GM19372 (cell line): ENCODE measurements around the gene RPS17.
"Not testable (repeated sequence)": the region's sequence is repeated elsewhere in the genome, so short reads cannot be mapped to it uniquely, and the experiment has no call there.

Experiments used
- ATAC-seq: cut with Tn5 transposase; IDR thresholded peaks from one replicate; pipeline ENCODE4 v1.9.1; 2021; ENCODE audit warnings: mild to moderate bottlenecking, low read depth, moderate library complexity; ENCODE audit not compliant: unreplicated experiment

Gene RPS17

GRCh38 chr15:82530606-82531379 lies 9.5 kb downstream of the RPS17 start:
- ATAC-seq, result peak; percentile 87

DNA sequence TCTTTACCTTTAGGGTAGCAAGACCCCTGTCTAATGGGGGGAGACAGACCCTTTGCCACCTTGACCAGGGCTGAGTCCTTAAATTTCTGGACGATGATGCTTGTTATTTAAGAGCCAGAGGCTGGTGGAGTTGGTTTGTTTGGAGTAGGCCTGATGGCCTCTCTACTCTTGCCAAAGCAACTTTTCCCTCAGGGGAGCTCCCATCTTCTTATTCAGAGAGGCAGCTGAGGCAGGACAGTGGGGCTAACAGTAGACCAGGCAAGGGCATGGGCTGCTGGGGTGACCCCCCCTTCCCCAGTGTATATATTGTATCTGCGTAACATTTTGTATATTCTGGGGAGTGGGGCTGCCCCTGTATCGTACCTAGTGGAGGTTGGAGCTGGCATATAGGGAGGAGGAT lies 10.3 kb downstream of the RPS17 start:
- no peak for ATAC-seq

GRCh38 chr15:82513587-82513986 lies 26.7 kb downstream of the RPS17 start:
- ATAC-seq, result not testable (repeated sequence)

- not testable (repeated sequence) for ATAC-seq
Observed at GRCh38 chr15:82507693-82508092, 32.6 kb downstream of the RPS17 start.

GRCh38 chr15:82507087-82507486 lies 33.2 kb downstream of the RPS17 start:
- not testable (repeated sequence) for ATAC-seq

DNA sequence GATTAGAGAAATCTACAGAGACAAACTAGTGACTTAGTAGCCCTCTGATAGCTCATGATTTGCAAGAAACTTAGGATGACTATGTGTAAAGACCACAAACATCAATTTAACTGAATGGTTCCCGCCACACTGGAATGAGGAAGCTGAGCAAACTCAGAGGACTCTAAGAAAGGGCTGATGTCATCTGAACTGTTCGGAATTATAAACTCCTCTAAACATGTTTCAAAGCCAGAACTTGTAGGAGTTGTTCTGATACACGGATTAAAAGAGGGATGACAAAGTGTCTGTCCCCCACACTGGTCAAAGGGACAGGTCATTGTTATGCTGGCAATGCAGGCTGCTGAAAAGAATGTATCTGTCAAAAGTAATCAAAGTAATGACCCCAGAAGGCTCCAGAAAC lies 34.4 kb downstream of the RPS17 start:
- ATAC-seq, result not testable (repeated sequence)

- ATAC-seq, result not testable (repeated sequence)
Observed at GRCh38 chr15:82504074-82504473, 36.2 kb downstream of the RPS17 start.

- not testable (repeated sequence) for ATAC-seq
Observed at GRCh38 chr15:82502700-82503339, 37.4 kb downstream of the RPS17 start.

- not testable (repeated sequence) for ATAC-seq
Observed at GRCh38 chr15:82500772-82501171, 39.5 kb downstream of the RPS17 start.

- not testable (repeated sequence) for ATAC-seq
Observed at GRCh38 chr15:82497978-82498377, 42.3 kb downstream of the RPS17 start.

DNA sequence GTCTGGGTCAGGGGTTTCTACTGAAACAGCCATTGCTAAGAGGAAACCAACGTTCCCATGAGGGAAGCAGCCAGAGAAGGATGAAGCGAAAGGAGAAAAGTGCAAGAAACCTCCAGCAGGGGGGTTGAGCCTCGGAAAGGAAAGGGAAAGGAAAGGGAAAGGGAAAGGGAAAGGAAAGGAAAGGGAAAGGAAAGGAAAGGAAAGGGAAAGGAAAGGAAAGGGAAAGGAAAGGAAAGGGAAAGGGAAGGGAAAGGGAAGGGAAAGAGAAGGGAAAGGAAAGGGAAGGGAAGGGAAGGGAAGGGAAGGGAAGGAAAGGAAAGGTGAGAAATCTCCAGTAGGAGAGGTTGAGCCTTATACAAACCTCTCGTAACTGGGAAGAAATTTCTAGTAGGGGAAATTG lies 52.0 kb downstream of the RPS17 start:
- ATAC-seq, result not testable (repeated sequence)

GRCh38 chr15:82487045-82487444 lies 53.2 kb downstream of the RPS17 start:
- ATAC-seq, result not testable (repeated sequence)
